SK-N-SH (cell line): ENCODE data around the gene MGRN1. TPM values are rescaled to one million over a fixed set of nuclear protein-coding genes. Genes with fewer than 3 reads are reported as not detected.

ENCODE experiments used
- CTCF ChIA-PET: fragments of 300-600, 350-600 bp; formaldehyde crosslinking; extraction: SDS; loops from one replicate; lab custom pipeline; 2021; lab: Yijun Ruan, JAX
- POLR2A ChIA-PET: fragments of 350-600 bp; sonication (Branson Sonifier 250); formaldehyde crosslinking; extraction: SDS; loops from one replicate; lab custom pipeline; 2020; ENCODE audit warnings: antibody characterized with exemption, inconsistent platforms; lab: Yijun Ruan, JAX
- DNase-seq: peaks from one replicate; pipeline ENCODE4 v3.0.0; 2012
- H2AFZ ChIP-seq: fragments of 200-600 bp; sonication (generic); 2 replicates; pipeline ENCODE4 v1.8.1; 2016; ENCODE audit warnings: antibody characterized with exemption, mild to moderate bottlenecking, low read depth
- H3F3A ChIP-seq: fragments of 200-600 bp; sonication (generic); replicated peaks from 2 replicates; pipeline ENCODE3; 2016; ENCODE audit warnings: antibody characterized with exemption, mild to moderate bottlenecking; ENCODE audit not compliant: insufficient read depth
- H3K27ac ChIP-seq, 2 experiments: fragments of 200-500 bp in 1 of 2; fragments of 200-600 bp in 1 of 2; sonication (Bioruptor generic) in 1 of 2; sonication (generic), shearing (Covaris generic) in 1 of 2; 2 replicates each; pipeline versions ENCODE4 v1.5.1 to v1.6.1; 2014 to 2016; ENCODE audit warnings: low read depth in 2 of 2, inconsistent platforms in 1 of 2, low read length in 1 of 2, mild to moderate bottlenecking in 1 of 2, mixed read lengths in 1 of 2
- H3K27me3 ChIP-seq: fragments of 200-600 bp; sonication (generic), shearing (Covaris generic); 2 replicates; pipeline ENCODE4 v1.6.1; 2016; ENCODE audit warnings: mixed run types; ENCODE audit not compliant: insufficient read depth
- H3K36me3 ChIP-seq, 2 experiments: fragments of 200-500 bp in 1 of 2; fragments of 200-600 bp in 1 of 2; sonication (Bioruptor generic) in 1 of 2; sonication (generic) in 1 of 2; replicated peaks in 1 of 2; 2 replicates each; pipeline versions ENCODE3 to v1.5.1; 2014 to 2016; ENCODE audit warnings: low read length in 1 of 2, mild to moderate bottlenecking in 1 of 2; ENCODE audit not compliant: insufficient read depth in 2 of 2, control insufficient read depth in 1 of 2
- H3K4me1 ChIP-seq, 2 experiments: fragments of 200-500 bp in 1 of 2; fragments of 200-600 bp in 1 of 2; sonication (Bioruptor generic) in 1 of 2; sonication (generic), shearing (Covaris generic) in 1 of 2; 2 replicates each; pipeline versions ENCODE4 v1.5.1 to v1.6.1; 2014 to 2016; ENCODE audit warnings: low read depth in 1 of 2, low read length in 1 of 2, mixed run types in 1 of 2; ENCODE audit not compliant: insufficient read depth in 2 of 2, control insufficient read depth in 1 of 2
- H3K4me2 ChIP-seq: fragments of 200-600 bp; sonication (generic), shearing (Covaris generic); 2 replicates; pipeline ENCODE4 v1.6.1; 2017; ENCODE audit warnings: mixed run types
- H3K4me3 ChIP-seq, 2 experiments: fragments of 200-500 bp in 1 of 2; fragments of 200-600 bp in 1 of 2; sonication (Bioruptor generic) in 1 of 2; sonication (generic), shearing (Covaris generic) in 1 of 2; 2 replicates each; pipeline versions ENCODE4 v1.5.1 to v1.8.1; 2014 to 2016; ENCODE audit warnings: low read depth in 2 of 2, inconsistent platforms in 1 of 2, low read length in 1 of 2, mild to moderate bottlenecking in 1 of 2, mixed read lengths in 1 of 2, moderate library complexity in 1 of 2
- H3K79me2 ChIP-seq: fragments of 200-600 bp; sonication (generic); 2 replicates; pipeline ENCODE4 v1.8.1; 2017; ENCODE audit warnings: mild to moderate bottlenecking; ENCODE audit not compliant: insufficient read depth
- H3K9ac ChIP-seq: fragments of 200-600 bp; sonication (generic); 2 replicates; pipeline ENCODE4 v1.6.1; 2017; ENCODE audit warnings: mixed run types
- H3K9me2 ChIP-seq: fragments of 200-600 bp; sonication (generic); 2 replicates; pipeline ENCODE4 v1.6.1; 2017; ENCODE audit warnings: mixed run types
- H3K9me3 ChIP-seq: fragments of 200-600 bp; sonication (generic); 2 replicates; pipeline ENCODE4 v1.6.1; 2017; ENCODE audit warnings: mixed run types, mild to moderate bottlenecking, moderate library complexity
- H4K20me1 ChIP-seq: fragments of 200-600 bp; sonication (generic); 2 replicates; pipeline ENCODE4 v1.6.1; 2017; ENCODE audit warnings: mild to moderate bottlenecking, mixed run types; ENCODE audit not compliant: insufficient read depth
- CHD2 ChIP-seq: fragments of 150-350 bp; IDR thresholded peaks from 2 replicates; pipeline ENCODE4 v1.6.1; 2018; ENCODE audit warnings: low read length; ENCODE audit not compliant: partially characterized antibody
- EP300 ChIP-seq, 2 experiments: IDR thresholded peaks; 2 replicates each; pipeline versions ENCODE4 v1.4.0 to v1.6.1; 2012; ENCODE audit warnings: borderline replicate concordance in 1 of 2, low read depth in 1 of 2, low read length in 1 of 2
- EZH2phosphoT487 ChIP-seq: fragments of 200-600 bp; sonication (generic); IDR thresholded peaks from 2 replicates; pipeline ENCODE4 v1.6.1; 2017; ENCODE audit warnings: low read depth, mixed run types, mild to moderate bottlenecking, antibody characterized with exemption, moderate library complexity, borderline replicate concordance
- FOXM1 ChIP-seq: IDR thresholded peaks from 2 replicates; pipeline ENCODE4 v1.4.0; 2012; ENCODE audit warnings: low read depth, mild to moderate bottlenecking
- GATA2 ChIP-seq: sonication (generic); formaldehyde crosslinking; IDR thresholded peaks from 2 replicates; pipeline ENCODE4 v1.5.0; 2020; ENCODE audit warnings: mild to moderate bottlenecking, missing genetic modification reagents
- JUND ChIP-seq: IDR thresholded peaks from 2 replicates; pipeline ENCODE4 v1.4.0; 2012
- NFIC ChIP-seq: IDR thresholded peaks from 2 replicates; pipeline ENCODE4 v1.4.0; 2012; ENCODE audit warnings: borderline replicate concordance
- NRF1 ChIP-seq: IDR thresholded peaks from 2 replicates; pipeline ENCODE4 v1.6.1; 2012; ENCODE audit warnings: low read depth, mild to moderate bottlenecking, low read length
- RCOR1 ChIP-seq: fragments of 150-350 bp; IDR thresholded peaks from 2 replicates; pipeline ENCODE4 v1.6.1; 2017; ENCODE audit warnings: antibody characterized with exemption, low read length
- SMC3 ChIP-seq: IDR thresholded peaks from 2 replicates; pipeline ENCODE4 v1.6.1; 2012; ENCODE audit warnings: low read depth, low read length, improper control_type of control experiment
- TEAD4 ChIP-seq: IDR thresholded peaks from 2 replicates; pipeline ENCODE4 v1.4.0; 2012; ENCODE audit warnings: mild to moderate bottlenecking, borderline replicate concordance; ENCODE audit not compliant: insufficient read depth
- WGBS: methylation state at CpG from one replicate; pipeline ENCODE4 v1.1.6; 2017; ENCODE audit warnings: low lambda C conversion rate; 5-methylcytosine and 5-hydroxymethylcytosine counted together
- polyA plus RNA-seq, 3 experiments: library from polyadenylated mRNA; depleted of rRNA; stranded (reverse); fragments of >200 nt; gene quantifications; 2 replicates each; pipeline ENCODE4 v1.2.3, GENCODE V29; 2012
- TF ChIP-seq, protein P1 (sequence below): fragments of 150-350 bp; IDR thresholded peaks from 2 replicates; pipeline ENCODE4 v1.6.1; 2016; ENCODE audit warnings: mild to moderate bottlenecking, low read depth, low read length
- TF ChIP-seq, protein P2 (sequence below): fragments of 150-350 bp; IDR thresholded peaks from 2 replicates; pipeline ENCODE4 v1.6.1; 2017; ENCODE audit warnings: antibody characterized with exemption, low read length, low read depth, borderline replicate concordance
- TF ChIP-seq, protein P3 (sequence below): IDR thresholded peaks from 2 replicates; pipeline ENCODE4; 2012
- TF ChIP-seq, protein P4 (sequence below): IDR thresholded peaks from 2 replicates; pipeline ENCODE4 v1.6.1; 2012; ENCODE audit warnings: mild to moderate bottlenecking, low read depth, low read length, moderate library complexity

Gene MGRN1
- polyA plus RNA-seq, 1 of the 3 experiments (the other 2 are of a cell fraction): 13.3 TPM

DNA sequence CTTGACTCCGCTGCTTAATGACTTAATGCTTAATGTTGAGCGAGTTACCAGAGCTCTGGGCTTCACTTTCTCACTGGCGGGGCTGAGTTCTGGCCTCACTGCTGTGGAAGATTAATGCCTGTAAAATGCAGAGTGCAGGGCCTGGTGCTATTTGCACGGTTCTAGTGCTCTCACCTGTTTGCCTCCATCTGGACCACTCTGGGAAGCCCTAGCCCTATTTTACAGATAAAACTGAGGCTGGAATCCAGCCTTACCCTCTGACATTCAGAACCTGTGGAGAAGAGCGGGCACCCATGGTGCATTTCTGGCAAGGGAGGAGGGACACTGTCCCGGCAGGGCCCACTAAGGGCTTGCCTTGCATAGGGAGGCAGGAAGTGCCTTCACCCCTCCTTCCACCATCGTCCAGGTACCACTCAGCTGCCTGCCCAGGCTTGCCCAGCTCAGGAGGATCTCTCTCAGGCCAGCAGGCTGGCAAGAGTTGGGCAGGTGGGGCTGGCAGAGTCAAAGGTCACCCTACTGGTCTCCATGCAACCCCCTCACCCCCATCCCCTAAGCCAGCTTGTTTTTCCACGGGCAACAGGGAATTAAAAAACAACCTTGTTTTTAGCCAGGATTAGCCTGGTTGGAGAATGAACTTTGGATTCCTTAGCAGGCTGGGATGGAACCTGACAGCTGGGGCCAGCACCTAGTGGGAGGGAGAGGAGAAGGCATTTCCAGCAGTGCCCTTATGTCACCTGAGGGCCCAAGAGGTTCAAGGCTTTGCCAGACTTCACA lies 5.8 kb upstream of the MGRN1 start:
- no peaks in the 10 kb centered on the region for H3K9me2 ChIP-seq
- POLR2A ChIA-PET: no interaction called here
- H3K36me3 ChIP-seq: no peaks in the 10 kb centered on the region
- peaks cover 1% of the 10 kb centered on the region; the same call in 1 of the 2 replicates for H4K20me1 ChIP-seq
- peaks cover 21% of the 10 kb centered on the region for H3K79me2 ChIP-seq
- H3F3A ChIP-seq: peaks cover 13% of the 10 kb centered on the region
- no peak overlapping the region for H3K9ac ChIP-seq
- CTCF ChIA-PET: interaction anchor here (1.1 kb wide), 1 partner anchor 82 kb away, joined by 3 read pairs; no protein-coding TSS in a partner anchor
- 91% methylated on average over 7 of the region's 8 CpGs for WGBS
- no peaks in the 10 kb centered on the region for H3K27me3 ChIP-seq
- H3K27ac ChIP-seq: no peak overlapping the region
- no peaks in the 10 kb centered on the region for H3K9me3 ChIP-seq
- no peak overlapping the region for H3K4me3 ChIP-seq
- peaks cover 13 to 23% of the 10 kb centered on the region in 2 experiments; a peak in 3 of 4 replicates for H3K4me1 ChIP-seq
- no peak overlapping the region for H2AFZ ChIP-seq
- DNase-seq: no peak
- no peak for TF ChIP-seq NFIC
- no peak for TF ChIP-seq EP300 (IDR thresholded peaks at IDR 0.05; ENCODE audit: borderline replicate concordance in 1 of 2, low read depth in 1 of 2, low read length in 1 of 2)
- TF ChIP-seq, protein P1, sequence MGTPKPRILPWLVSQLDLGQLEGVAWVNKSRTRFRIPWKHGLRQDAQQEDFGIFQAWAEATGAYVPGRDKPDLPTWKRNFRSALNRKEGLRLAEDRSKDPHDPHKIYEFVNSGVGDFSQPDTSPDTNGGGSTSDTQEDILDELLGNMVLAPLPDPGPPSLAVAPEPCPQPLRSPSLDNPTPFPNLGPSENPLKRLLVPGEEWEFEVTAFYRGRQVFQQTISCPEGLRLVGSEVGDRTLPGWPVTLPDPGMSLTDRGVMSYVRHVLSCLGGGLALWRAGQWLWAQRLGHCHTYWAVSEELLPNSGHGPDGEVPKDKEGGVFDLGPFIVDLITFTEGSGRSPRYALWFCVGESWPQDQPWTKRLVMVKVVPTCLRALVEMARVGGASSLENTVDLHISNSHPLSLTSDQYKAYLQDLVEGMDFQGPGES: no peak
- TF ChIP-seq, protein P2, sequence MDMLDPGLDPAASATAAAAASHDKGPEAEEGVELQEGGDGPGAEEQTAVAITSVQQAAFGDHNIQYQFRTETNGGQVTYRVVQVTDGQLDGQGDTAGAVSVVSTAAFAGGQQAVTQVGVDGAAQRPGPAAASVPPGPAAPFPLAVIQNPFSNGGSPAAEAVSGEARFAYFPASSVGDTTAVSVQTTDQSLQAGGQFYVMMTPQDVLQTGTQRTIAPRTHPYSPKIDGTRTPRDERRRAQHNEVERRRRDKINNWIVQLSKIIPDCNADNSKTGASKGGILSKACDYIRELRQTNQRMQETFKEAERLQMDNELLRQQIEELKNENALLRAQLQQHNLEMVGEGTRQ: no peak
- no peak for TF ChIP-seq CHD2
- TF ChIP-seq GATA2: no peak
- TF ChIP-seq RCOR1: no peak
- TF ChIP-seq, protein P3, sequence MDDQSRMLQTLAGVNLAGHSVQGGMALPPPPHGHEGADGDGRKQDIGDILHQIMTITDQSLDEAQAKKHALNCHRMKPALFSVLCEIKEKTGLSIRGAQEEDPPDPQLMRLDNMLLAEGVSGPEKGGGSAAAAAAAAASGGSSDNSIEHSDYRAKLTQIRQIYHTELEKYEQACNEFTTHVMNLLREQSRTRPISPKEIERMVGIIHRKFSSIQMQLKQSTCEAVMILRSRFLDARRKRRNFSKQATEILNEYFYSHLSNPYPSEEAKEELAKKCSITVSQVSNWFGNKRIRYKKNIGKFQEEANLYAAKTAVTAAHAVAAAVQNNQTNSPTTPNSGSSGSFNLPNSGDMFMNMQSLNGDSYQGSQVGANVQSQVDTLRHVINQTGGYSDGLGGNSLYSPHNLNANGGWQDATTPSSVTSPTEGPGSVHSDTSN: no peak
- TF ChIP-seq, protein P4, sequence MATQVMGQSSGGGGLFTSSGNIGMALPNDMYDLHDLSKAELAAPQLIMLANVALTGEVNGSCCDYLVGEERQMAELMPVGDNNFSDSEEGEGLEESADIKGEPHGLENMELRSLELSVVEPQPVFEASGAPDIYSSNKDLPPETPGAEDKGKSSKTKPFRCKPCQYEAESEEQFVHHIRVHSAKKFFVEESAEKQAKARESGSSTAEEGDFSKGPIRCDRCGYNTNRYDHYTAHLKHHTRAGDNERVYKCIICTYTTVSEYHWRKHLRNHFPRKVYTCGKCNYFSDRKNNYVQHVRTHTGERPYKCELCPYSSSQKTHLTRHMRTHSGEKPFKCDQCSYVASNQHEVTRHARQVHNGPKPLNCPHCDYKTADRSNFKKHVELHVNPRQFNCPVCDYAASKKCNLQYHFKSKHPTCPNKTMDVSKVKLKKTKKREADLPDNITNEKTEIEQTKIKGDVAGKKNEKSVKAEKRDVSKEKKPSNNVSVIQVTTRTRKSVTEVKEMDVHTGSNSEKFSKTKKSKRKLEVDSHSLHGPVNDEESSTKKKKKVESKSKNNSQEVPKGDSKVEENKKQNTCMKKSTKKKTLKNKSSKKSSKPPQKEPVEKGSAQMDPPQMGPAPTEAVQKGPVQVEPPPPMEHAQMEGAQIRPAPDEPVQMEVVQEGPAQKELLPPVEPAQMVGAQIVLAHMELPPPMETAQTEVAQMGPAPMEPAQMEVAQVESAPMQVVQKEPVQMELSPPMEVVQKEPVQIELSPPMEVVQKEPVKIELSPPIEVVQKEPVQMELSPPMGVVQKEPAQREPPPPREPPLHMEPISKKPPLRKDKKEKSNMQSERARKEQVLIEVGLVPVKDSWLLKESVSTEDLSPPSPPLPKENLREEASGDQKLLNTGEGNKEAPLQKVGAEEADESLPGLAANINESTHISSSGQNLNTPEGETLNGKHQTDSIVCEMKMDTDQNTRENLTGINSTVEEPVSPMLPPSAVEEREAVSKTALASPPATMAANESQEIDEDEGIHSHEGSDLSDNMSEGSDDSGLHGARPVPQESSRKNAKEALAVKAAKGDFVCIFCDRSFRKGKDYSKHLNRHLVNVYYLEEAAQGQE: no peak
- TF ChIP-seq NRF1: no peak
- TF ChIP-seq TEAD4: no peak
- TF ChIP-seq SMC3: no peak
- no peak for TF ChIP-seq FOXM1
- no peak for TF ChIP-seq EZH2phosphoT487
- no peak for TF ChIP-seq JUND
- TF ChIP-seq, all 33 proteins: peak for 0
- no peak overlapping the region for H3K4me2 ChIP-seq
